ENCODE data around the gene CYP46A1.

The CYP46A1 gene

DNA sequence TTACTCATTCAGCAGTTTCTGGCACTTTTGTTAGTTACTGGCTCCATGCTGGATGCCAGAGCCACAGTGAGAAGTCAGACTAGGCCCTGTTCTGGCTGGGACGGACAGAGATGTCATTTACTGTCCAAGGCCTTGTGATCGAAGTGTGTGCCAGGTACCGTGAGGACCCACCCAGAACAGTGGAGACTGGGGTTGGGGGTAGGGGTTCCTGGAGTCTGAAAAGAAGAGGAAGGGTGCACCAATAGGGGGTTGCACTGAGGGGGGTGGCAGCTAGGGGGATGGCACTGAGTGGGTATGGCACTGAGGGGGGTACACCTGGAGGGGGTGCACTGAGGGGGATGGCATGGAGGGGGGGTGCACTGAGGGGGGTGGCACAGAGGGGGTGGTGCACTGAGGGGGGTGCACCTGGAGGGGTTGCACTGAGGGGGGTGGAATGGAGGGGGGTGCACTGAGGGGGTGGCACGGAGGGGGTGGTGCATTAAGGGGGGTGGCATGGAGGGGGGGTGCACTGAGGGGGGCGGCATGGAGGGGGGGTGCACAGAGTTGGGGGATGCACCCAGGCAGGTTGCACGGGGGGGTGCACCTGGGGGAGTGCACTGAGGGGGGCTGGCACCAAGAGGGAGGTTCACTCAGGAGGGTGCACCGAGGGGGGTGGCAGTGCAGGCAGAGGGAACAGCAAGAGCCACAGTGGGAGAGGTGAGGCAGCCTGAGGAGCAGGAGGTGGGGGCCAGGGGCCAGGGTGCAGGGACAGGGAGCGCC, 10.6 kb upstream of the CYP46A1 start:
- DNase-seq (ENCODE audit: low read depth in 2 of 2): no peak

GRCh38 chr14:99674064-99674650, 9.9 kb upstream of the CYP46A1 start:
- DNase-seq (ENCODE audit: low read depth in 2 of 2): no peak

DNA sequence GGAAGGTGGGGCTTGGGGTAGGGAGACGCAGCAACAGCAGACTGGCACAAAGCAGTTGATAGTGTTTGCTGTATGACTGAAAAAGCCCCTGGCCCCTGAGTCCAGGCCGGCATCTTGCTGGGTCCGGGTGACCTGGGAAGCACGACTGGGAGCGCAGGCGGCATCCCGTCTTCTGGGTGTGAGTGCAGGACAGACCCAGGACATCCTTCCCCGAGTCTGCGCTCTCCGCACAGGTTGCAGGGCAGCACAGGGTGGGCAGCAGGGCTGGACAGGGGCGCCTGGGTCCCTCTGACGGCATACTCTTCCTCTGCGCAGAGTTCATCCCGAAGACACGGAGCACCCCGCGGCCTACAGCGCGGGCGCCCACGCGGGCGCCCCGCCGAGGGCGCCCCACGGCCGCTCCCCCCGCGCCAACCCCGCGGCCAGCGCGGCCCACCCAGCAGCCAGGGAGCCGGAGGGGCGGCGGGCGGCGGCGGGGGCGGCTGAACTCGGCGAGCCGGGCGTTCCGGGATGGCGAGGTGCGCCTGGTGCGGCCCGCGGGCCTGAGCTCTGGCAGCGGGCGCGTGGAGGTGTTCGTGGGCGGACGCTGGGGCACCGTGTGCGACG, 9.2 kb upstream of the CYP46A1 start:
- DNase-seq (ENCODE audit: low read depth in 2 of 2): no peak

DNA sequence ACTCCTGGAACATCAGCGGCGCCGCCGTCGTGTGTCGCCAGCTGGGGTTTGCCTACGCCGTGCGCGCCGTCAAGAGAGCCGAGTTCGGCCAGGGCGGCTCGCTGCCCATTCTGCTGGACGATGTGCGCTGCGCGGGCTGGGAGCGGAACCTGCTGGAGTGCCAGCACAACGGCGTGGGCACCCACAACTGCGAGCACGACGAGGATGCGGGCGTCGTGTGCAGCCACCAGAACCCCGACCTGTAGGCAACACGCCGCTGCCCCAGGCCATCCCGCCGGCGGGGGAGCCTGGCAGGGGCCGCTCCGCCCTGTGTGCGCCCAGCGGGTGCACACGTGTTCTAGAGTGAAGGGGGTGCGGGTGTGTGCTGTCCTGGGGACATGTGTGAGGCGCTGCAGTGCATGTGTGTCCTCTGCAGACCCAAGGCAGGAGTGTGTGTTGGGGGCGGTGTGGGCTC, 8.7 kb upstream of the CYP46A1 start:
- no peak for DNase-seq (ENCODE audit: low read depth in 2 of 2)

GRCh38 chr14:99675951-99676350, 8.1 kb upstream of the CYP46A1 start:
- no peak for DNase-seq (ENCODE audit: low read depth in 2 of 2)

DNA sequence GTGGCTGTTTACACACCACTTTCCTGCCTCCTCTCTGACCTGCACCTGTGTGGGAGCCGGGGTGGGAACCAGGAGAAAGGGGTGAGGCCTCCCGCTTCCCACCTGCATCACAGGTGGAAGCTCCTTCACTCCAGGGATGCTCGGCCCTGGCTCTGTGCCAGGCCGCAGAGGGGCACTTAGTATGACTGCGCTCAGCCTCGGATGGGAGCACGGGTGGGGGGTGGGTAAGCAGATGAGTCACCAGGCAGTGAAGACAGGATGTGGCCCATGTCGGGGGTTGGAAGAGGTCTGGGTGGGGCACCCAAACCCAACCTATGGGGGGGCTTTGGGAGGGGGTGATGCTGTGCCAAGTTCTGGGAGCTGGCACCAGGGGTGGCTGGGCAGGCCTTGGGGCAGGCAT, 7.4 kb upstream of the CYP46A1 start:
- no peak for DNase-seq (ENCODE audit: low read depth in 2 of 2)

DNA sequence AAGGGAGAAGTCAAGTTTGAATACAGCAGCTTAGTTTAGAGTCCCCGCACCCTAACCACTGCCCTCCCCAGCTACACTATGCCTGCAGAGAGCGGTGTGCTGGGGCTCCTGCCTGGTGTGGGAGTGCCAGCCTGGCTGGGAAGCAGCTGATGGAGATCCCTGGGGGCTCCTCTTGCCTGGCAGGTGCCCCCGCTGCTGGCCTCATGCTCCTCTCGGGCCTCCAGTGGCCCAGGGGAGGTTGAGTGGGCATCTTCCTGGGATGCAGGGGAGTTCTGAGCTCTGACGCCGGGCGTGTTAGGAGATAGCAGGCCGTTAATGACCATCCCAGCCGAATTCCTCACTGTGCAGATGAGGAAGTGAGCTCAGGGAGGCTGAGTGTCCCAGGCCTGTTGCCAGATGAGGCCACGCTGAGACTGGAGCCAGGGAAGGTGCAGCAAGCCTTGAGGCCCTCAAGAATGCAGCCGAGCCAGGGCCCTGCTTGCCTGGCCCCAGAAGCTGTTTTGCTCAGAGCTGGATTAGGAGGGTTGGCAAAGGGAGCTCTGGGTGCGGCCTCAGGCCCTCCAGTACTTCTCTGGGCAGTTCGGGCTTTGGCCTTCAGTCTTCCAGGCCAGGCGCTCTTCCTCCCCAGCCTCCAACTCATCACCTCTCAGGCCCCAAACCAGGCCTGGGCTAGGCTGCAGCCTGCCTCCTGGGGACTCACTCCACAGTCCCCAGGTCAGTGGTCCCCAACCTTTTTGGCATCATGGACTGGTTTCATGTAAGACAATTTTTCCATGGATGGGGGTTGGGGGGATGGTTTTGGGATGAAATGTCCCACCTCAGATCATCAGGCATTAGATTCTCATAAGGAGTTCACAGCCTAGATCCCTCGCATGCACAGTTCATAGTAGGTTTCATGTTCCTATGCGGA, 6.6 kb upstream of the CYP46A1 start:
- DNase-seq (ENCODE audit: low read depth in 2 of 2): no peak

DNA sequence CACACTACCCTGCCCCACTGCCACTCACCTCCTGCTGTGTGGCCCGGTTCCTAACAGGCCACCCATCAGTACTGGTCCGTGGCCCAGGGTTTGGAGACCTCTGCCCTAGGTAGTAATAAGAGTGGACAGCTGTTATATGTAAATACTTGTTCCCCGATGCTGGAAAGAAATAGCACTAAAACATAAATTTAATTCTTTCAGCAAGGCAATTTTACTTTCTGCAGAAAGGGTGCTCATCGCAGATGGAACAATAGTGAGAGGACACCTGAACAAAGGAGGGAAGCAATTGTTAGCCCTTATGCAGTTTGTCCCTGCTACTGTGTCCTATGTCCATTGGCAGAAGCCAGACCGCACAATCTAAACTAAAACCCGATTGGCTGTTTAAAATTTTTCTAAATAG, 5.9 kb upstream of the CYP46A1 start:
- DNase-seq (ENCODE audit: low read depth in 2 of 2): no peak

GRCh38 chr14:99679111-99679510, 5.0 kb upstream of the CYP46A1 start:
- no peak for DNase-seq (ENCODE audit: low read depth in 2 of 2)

DNA sequence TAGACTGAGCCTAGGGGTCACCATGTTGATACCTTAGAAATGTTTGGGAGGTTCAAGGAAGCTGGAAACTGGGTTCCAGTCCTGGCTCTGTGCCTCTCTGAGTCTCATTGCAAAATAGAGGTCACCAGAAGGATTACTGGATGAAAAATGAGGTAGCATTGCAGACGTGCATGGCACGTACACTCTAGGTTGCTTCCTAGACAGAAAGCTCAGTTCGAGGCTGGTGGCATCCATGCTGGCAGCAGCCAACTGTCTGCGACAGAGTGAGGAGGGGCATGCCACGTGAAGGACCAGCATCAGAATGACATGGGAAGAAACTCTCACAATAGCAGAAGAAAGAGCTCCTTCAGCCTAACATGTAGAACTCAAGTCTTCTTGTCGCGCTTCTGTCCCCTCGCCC, 4.6 kb upstream of the CYP46A1 start:
- DNase-seq (ENCODE audit: low read depth in 2 of 2): no peak

GRCh38 chr14:99679996-99680395, 4.1 kb upstream of the CYP46A1 start:
- DNase-seq (ENCODE audit: low read depth in 2 of 2): no peak

DNA sequence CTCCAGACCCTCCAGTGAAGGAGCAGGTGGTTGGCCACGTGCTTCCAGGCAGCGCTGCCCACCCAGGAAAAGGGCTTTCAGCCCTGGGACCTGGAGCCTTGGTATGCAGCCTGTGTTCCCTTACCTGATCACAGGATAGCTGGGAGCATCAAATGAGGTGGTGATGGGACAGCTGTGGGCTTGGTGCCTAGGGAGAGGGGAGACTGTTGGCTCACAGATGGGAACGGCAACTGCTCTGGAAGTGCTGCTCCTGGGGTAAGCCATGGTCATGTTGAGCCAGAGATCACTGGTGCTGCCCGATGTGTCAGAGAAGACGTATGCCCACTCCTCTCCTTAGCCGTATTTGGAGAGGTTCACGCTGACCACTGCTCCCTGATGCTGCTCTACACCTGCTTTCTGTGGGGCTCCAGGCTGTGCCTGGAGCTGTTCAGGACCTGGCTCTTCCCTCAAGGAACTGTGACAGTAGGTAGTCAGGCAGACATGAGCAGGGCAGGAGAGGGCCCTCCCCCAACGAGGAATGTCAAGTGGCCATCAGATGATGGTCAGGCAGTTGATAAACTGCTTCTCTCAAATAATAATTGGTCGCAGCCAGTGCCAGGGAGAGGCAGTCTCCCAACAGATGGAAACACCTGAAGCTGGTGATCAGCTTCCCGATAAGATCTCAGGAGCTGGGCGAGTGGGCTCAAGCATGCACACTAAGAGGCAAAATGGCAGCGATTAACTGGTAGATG, 2.8 kb upstream of the CYP46A1 start:
- DNase-seq (ENCODE audit: low read depth in 2 of 2): no peak

GRCh38 chr14:99681832-99682148, 2.3 kb upstream of the CYP46A1 start:
- no peak for DNase-seq (ENCODE audit: low read depth in 2 of 2)

- DNase-seq (ENCODE audit: low read depth in 2 of 2): peak; percentile 63
Observed at GRCh38 chr14:99682809-99683618, 1.1 kb upstream of the CYP46A1 start.

GRCh38 chr14:99684410-99684934, 374 bp downstream of the CYP46A1 start:
- DNase-seq (ENCODE audit: low read depth in 2 of 2): no peak

- no peak for DNase-seq (ENCODE audit: low read depth in 2 of 2)
Observed at GRCh38 chr14:99685151-99685591, 1.1 kb downstream of the CYP46A1 start.

GRCh38 chr14:99685596-99685995, 1.5 kb downstream of the CYP46A1 start:
- no peak for DNase-seq (ENCODE audit: low read depth in 2 of 2)

GRCh38 chr14:99686557-99687283, 2.6 kb downstream of the CYP46A1 start:
- no peak for DNase-seq (ENCODE audit: low read depth in 2 of 2)

- DNase-seq (ENCODE audit: low read depth in 2 of 2): no peak
Observed at GRCh38 chr14:99687284-99688209, 3.4 kb downstream of the CYP46A1 start.
